IPS-11a (cell line): ENCODE measurements around the gene TOPAZ1.

Experiments used
- H3K4me3 ChIP-seq: one replicate; pipeline ENCODE4 v1.5.1; 2013; ENCODE audit warnings: low read depth, low read length, control low read depth

Gene TOPAZ1

DNA sequence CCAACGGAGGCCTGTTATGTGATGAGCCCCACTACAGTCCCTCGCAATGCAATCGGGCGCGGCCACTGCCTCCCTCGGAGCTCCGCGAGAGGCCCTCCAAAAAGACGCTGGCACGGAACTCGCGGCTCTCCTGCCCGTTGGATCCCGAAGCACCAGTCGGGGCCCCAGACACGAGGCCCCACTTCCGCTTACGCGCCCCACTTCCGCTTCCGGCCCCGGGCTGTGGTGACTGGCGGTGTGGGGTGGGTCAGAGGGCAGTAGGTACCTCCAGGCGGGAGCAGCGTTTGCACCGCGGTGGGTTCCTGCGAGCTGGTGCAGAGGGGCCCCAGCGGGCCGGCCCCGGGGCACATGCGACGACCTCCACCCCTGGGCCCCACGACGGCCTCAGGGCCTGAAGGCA is at the start of gene TOPAZ1:
TOPAZ1 (plus strand) TSS at position 181 of the 400 bp plus-strand sequence; CDS start at position 349, 168 bp downstream.
- H3K4me3 ChIP-seq, result no peak within 1 kb of the TSS

DNA sequence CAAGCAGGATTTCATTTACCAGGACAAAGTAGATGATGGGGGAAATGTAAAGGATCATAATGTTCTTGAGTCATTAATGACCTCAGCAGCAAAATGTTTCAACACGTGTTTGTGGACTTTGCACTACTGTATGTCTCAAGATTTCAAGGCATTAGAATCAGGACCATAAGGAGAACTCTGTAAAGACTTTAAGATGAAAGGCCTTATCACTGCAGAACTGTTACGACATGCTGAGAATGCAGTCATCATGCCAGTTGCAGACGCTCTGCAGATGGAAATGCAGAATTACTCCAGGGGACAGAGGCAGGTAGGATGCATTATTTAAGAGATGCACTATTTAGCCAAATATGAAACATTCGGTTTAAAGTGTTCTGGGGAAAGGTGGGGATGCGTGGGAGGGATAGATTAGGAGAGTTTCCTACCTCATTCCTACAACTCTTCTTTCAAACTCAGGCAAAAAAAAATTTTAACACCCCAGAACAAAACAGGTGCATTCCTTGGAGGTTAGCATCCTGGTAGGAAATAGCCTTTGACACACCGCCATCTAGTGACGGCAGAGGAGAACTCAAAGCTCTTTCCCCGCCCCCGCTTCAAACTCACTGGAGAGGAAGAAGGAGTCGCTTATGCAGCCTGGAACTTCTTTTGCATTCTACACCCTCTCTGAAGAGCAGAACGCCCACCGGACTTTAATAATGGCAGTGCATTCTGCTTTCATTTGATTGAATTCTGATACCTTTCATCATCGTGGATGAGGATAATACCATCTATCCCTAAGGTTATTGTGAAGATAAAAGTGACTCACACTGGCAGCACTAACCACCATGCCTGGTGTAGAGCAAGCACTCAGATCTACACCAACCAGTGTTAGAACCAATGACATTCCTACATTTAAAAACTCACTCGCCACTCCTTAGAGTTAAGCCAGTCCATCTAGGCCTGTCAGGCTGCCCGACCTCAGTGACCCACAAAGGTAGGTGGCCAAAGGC is 43.1 kb upstream of the TOPAZ1 start:
- no peak overlapping the region for H3K4me3 ChIP-seq

DNA sequence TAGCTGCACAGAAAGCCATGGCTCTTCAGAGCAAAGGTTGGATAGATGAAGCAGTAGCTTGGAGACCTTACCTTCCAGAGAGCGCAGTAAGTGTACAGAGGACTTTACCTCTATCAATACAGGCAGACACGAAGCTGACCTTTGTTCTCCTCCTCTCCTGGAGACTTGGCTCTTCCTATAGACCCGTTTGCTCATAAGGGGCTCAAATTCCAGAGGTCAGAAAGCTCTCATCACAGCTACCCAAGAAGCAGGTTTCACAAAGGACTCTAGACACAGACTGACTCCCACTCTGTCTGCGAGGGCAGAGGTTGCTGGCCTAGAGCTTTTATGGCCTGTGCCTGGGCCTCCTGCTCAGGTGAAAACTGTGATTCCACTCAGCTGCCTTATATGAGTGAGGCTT is 35.4 kb upstream of the TOPAZ1 start:
- H3K4me3 ChIP-seq, result no peak overlapping the region

DNA sequence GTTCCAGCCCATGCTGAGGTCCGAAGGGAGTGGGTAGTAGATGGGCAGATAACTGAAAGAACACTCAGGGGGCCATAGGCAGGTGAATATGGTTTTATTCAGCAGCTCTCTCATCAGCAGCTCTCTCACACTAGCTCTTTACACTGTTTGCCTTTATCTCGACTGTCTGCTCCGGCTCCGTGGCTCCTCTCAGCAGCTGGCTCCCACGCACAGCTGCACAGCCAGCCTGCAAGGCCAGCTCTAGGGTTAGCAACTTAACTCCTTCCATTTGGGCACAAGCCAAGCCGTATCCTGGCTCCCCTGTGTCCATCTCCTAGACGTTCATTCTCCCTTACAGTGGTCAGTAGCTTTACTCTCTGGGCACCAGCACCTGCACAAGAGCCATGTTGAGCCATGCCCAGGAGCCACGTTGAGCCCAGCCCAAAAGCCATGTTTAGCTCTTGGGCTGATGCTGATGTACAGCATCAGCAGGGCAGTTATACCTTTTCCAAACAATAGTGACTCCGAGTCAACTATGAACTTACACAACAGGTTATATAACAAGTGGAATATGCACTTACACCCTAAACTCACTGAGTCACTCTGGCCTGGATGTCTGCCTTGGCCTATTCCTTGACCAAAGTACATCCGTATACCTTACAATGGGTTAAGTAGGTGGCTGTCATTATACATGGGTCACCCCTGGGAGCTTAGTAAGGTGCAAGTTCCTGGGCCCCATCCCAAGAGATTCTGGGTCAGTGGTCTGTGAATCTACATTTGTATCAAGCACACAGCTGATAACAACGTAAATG is 34.6 kb upstream of the TOPAZ1 start:
- H3K4me3 ChIP-seq, result no peak overlapping the region

DNA sequence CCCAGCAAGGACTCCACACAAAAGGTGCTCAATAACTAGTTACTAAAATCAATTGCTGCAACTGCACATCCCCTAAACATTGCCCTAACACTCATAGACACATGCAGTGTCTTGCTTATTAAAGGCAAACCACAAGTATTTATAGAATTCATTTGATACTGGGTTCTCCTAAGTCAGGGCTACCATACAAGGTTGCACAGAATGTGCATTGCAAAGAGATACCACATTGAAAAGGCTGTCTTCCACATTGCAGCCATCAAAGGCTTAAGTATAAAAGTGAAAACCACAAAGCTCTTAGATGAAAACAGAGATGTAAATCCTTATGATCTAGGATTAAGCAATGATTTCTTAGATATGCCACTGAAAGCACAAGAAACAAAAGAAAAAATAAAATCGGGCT is 33.6 kb upstream of the TOPAZ1 start:
- no peak overlapping the region for H3K4me3 ChIP-seq

DNA sequence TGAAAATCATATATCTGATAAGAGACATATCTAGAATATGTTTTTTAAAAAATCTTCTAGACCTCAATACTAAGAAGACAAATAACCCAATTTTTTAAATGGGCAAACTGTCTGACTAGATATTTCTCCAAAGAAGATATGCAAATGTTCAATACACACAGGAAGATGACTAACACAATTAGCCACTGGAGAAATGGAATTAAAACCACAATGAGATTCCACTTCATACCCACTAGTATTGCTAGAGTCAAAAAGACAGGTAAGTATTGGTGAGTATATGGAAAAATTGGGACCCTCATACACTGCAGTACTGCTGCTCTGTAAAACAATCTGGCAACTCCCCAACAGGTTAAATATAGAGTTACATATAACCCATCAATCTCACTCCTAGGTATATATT is 33.1 kb upstream of the TOPAZ1 start:
- H3K4me3 ChIP-seq, result no peak overlapping the region

DNA sequence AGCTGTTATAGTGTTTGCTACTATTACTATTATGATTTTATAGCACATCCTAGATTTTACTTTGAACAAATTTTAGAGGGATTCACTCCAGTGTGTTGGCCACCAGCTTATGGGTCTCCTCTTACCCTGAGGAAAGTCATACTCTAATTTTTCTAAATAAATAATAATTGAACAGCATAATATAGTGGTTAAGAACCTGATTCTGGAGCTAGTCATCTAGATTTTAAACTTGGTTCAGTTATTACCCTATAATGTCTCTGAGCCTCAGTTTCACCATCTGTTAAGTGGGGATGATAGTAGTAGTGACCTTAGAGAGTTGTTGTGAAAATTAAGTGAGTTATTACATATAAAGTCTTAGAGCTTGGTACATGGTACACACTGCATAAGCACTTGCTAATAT is 30.7 kb upstream of the TOPAZ1 start:
- H3K4me3 ChIP-seq, result no peak overlapping the region

DNA sequence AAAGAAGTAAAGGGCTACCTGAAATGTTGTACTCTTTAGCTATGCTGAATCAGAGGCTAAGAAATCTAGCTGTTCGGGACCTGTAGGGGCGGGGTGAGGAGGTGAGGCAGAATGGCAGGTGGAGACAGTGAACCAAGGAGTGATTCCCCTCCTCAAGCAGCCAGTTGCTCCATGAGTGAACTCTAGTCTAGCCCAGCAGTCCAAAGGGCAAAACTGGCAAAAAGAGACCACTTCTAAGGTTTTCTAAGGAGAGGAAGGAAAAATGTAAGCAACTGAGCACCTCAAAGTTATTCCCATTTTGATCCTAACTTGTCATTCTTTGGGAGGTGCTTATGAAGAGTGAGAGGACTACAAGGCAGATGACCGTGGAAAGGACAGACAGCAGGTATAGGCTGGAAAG is 19.3 kb upstream of the TOPAZ1 start:
- no peak overlapping the region for H3K4me3 ChIP-seq

DNA sequence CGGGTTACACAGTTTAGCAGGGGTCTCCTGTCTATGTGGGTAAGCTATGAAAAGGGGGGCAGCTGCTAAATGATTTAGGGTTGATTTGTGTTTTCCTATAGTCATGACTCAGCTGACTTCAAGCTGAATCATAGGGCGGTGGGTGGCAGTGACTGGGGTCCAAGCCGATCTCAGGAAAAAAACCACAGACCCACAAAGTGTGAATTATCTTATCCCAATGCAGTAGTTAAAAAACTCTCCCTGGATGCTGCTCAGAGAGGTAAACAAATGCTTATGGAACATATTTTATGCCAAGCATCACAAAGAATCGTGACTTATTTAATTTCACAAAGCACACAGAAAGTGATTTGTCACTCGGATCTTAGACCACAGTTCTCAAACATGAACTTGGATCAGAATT is 18.4 kb upstream of the TOPAZ1 start:
- H3K4me3 ChIP-seq, result no peak overlapping the region

DNA sequence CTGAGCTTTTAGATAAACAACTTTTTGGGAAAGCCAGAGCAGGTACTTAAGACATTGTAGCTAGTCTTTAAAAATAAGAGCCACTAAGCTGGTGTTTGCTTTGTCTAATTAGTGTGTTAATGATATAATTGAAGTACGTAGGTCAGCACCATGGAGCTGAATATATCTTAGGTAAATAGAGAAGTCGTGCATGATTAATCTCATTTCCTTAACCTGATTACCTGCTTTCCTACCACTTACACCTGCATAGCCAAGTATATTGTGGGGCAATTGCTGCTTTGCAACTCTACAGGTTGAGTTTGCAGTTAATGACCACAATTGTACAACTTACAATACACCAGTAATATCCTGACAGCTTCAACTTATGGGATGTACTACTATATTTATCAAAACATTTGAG is 17.6 kb upstream of the TOPAZ1 start:
- H3K4me3 ChIP-seq, result no peak overlapping the region

DNA sequence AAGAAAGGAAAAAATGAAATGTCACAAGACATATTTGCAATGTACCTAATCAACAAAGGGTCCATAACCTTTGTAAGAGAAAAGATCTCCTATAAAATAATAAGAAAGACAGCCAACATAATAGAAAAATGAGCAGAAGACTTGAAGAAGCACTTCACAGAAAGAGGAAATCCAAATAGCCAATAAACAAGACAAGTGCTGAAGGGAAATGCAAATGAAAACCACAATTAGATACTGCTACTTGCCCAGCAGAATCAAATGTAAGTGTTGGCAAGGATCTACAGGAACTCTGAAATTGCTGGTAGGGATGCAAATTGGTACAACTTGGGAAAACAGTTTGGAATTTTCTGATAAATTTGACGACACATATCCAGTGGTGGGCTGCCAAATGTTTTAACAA is 15.1 kb upstream of the TOPAZ1 start:
- H3K4me3 ChIP-seq, result no peak overlapping the region

DNA sequence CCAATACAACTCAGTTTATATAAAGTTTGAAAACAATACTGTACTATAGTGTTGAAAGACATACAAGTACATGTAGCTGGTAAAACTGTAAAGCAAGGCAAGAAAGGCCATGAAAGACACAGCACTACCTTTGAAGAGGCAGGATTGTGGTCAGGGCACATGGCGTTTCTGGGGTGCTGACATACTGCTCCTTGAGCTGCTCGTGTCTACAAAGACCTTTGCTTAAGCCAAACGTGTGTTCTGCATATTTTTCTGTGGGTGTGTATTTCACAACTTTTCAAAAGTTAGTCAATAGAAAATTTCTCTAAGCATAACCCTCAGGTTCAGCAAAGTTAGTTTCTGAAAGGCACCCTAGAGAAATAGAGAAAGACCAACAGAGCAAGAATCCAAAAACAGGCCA is 14.1 kb upstream of the TOPAZ1 start:
- H3K4me3 ChIP-seq, result no peak overlapping the region

DNA sequence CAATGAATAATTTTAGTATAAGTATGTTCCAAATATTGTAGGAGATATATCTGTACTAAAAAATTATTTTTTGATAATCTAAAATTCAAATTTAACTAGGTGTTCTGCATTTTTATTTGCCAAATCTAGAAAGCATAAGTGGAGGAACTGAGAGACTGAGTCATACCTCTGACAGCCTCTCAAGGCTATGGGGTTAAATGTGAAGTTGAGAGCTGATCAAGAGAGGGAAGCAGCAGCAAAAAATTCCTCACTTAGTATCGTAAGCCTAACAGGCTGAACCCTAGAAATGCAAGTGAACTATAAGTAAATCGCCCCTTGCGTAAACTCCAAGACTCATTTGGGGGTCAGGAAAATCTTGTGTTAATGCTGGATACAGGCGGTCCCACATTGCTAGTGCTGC is 12.8 kb upstream of the TOPAZ1 start:
- H3K4me3 ChIP-seq, result no peak overlapping the region

DNA sequence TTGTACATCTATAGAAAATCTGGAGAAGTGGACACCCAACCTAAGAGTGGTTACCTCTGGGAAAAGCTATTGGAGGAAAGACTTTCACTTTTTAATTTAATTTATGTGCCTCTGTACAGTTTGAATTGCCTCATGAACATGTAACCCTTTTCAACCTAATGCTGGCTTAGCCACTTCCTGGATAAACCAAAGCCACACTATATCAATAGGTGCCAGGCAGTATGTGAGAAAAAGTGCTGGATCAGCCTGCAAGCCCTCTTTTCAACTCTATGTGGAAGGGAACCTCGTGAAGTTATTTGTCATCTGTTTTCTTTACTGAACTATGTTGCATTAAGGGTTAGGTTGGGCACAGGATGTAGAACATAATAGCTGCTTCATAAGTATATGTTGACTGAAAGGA is 9.3 kb upstream of the TOPAZ1 start:
- H3K4me3 ChIP-seq, result no peak overlapping the region

DNA sequence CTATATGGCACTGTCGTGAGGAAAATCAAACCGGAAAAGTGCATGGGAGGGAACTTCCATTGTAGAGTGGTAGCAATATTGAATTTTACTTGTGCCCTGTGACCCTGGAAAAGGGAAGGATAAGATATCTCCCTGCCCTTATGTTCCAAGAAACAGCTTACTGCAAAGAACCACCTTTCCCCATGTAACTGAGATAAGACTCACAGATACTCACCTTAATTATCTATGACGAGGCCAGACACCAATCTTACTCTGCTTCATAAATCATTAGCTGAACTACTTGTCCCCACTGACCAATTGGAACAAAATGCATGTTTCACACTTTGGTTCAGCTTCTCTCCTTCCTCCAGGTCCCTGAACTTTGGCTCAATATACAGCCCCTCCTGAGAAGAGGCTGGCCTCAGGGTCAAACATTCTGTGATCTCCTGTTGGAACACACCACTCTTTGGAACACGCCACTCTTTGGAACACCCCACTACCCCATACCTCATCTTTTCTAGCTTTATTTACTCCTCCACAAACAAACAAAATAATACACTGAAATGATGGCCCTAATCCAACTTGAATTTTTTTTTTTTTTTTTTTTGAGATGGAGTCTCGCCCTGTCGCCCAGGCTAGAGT is 6.9 kb upstream of the TOPAZ1 start:
- H3K4me3 ChIP-seq, result no peak overlapping the region

DNA sequence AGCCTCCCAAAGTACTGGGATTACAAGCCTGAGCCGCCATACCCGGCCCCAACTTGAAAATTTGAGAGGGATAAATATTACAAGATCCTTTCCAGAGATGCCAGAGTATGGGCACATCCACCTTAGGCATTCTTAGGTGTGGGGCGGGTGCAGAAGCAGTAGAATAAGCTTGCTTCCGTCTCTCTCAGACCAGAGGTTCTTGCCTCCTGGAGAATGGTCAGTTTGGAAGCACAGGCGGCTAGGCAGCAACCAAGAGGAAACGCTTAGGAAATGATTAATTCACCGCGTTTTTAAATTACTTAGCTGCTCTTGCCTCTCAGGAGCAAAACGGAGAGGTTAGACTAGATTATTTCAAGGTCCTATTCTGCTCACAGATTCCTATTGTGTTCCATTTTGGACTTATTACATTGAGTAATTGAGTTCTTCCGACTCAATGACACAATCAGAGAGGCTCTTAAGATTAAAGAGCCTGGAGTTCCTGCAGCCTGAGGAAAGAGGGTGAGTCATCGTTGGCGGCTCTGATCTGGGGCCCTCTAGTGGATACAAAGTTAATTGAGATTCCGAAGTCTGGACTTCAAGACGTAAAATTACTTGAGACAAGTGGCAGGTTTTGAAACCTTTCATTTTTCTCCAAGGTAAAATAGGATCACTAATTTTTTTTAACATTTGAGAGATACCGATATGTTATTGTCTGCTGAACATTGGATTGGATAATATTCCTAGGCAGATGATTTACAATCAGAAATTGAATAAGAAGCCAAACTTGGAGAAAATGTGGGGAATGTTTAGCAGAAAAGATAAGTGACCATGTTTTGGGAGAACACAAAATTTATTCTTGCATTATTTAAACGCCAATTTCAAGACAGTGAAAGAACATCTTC is 5.8 kb upstream of the TOPAZ1 start:
- H3K4me3 ChIP-seq, result no peak overlapping the region

DNA sequence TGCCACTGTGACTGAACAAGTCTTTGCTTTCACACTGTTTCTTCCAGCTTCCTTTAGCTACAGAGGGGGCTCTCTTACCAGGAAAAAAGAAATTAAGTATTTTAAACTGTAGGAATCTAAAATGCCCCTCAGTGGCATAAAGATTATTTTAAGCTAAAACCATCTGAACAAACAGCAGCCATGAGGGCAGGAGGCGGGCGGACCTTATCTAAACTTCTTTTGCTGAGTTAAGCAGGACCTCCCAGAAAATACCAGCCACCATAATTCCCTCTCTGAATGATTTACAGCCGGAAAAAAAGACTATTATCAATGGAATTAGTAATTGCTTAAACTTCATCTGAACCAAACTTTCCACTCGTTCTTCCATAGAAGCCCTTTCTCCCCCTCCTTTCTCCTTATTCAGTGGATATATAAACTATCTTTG is 5.2 kb upstream of the TOPAZ1 start:
- no peak overlapping the region for H3K4me3 ChIP-seq

DNA sequence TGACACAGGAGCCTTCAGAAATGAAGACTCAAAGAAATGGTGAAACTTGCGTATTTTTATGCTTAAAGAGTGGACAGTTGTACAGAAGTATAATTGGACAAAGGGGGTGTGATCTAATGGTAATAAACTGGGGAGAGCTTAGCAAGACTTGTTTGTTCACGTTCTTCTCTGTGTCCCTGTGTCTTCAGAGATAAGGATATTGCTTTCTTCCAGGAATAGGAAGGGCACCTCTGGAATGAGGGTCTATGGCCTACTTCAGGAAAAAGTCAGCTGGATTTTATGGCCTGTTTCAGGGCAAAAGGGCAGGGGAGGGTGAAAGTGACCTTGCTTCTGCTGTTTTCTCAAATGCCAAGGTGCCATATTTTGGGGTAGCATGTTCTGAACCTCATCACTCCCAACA is 4.5 kb upstream of the TOPAZ1 start:
- H3K4me3 ChIP-seq, result no peak overlapping the region

DNA sequence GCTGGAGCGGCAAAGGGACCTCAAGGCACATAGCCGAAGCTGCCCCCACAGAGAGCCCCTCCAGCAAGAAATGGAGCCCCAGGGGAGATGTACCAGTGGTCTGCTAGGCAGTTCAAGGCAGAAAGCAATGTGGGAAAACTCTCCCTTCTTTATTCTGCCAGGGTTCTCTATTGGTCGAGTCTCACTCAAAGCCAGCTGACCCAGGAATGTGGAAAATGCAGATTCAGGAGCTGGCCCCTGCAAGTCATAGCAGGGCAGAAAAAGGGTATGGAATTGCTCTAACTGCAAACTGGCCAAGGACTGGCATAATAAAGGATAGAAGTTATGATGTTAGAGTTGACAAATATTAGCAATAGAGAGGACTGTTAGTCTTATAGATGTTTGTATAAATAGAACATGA is 4.0 kb upstream of the TOPAZ1 start:
- H3K4me3 ChIP-seq, result no peak overlapping the region

DNA sequence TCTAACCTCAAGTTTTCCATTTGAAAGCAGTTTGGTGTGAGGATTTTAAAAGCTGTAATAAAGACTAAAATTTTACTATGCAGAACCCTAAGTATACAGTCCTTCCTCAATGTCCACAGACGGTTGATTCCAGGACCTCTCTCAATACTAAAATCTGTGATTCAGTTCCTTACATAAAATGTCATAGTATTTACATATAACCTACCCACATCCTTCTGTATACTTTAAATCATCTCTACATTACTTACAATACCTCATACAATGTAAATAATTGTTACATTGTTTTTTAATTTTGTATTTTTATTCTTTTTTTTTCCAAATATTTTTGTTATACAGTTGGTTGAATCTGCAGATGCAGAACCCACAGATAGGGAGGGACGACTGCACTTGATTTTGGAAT is 2.8 kb upstream of the TOPAZ1 start:
- no peak overlapping the region for H3K4me3 ChIP-seq

DNA sequence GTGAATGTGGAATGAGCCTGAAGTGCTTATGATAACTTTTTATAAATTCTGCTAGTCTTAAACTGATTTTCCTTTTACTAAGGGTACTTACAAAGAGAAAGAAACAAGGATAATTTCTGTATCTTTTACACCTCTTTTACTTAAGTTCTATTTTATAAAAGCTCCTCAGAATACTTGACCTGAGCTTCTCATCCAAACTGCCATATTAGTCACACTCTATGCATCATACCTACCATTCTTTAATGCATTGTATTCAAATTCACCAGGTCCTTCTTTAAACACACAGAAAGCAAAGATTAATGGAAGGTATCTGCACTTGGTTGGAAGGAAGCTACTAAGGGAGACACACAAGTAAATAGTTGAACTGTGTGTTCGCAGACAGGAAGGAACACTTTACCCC is 1.6 kb upstream of the TOPAZ1 start:
- H3K4me3 ChIP-seq, result no peak overlapping the region
